Stomach (tissue), 4 donors: ENCODE measurements around the gene CEP164.
"Not testable (repeated sequence)": the region's sequence is repeated elsewhere in the genome, so short reads cannot be mapped to it uniquely, and the experiment has no call there.

ENCODE experiments used
- CTCF ChIP-seq, 7 experiments: fragments of 450-650 bp in 4 of 7; fragments of 200-600 bp in 3 of 7; sonication (generic) in 3 of 7; IDR thresholded peaks; one replicate each; pipeline ENCODE4 v1.5.1; 2016 to 2019; ENCODE audit warnings: antibody characterized with exemption in 7 of 7, control low read depth in 2 of 7, mild to moderate bottlenecking in 1 of 7
- EP300 ChIP-seq: sonication (generic); formaldehyde crosslinking; IDR thresholded peaks from one replicate; pipeline ENCODE4 v1.6.1; 2017; ENCODE audit warnings: antibody characterized with exemption
- POLR2A ChIP-seq, 4 donors: fragments of 450-650 bp; IDR thresholded peaks; one replicate each; pipeline ENCODE4 v1.6.1; 2016; ENCODE audit warnings: antibody characterized with exemption in 4 of 4, control low read depth in 2 of 4, mild to moderate bottlenecking in 1 of 4, moderate library complexity in 1 of 4
- POLR2AphosphoS5 ChIP-seq, 3 donors: sonication (generic); formaldehyde crosslinking; IDR thresholded peaks; one replicate each; pipeline ENCODE4 v1.6.1; 2016; ENCODE audit warnings: antibody characterized with exemption in 3 of 3

- not testable (repeated sequence) for TF ChIP-seq CTCF (IDR thresholded peaks at IDR 0.05); EP300; POLR2A (IDR thresholded peaks at IDR 0.05); POLR2AphosphoS5 (IDR thresholded peaks at IDR 0.05)
These were observed 78.2 kb downstream of the CEP164 start for GRCh38 chr11:117405898-117406297.
